H1 (cell line): ENCODE results near the gene ACTN3. TPM values are rescaled to one million over a fixed set of nuclear protein-coding genes. Genes with fewer than 3 reads are reported as not detected.

ENCODE experiments used
- CTCF ChIA-PET: fragments of 300-600 bp; sonication (Branson Sonifier 250); formaldehyde crosslinking; loops from one replicate; lab custom pipeline; 2021; ENCODE audit not compliant: partially characterized antibody; lab: Charles Lee
- POLR2A ChIA-PET: fragments of 300-600 bp; sonication (Branson Sonifier 250); formaldehyde crosslinking; loops from one replicate; lab custom pipeline; 2021; ENCODE audit warnings: inconsistent platforms; ENCODE audit not compliant: partially characterized antibody; lab: Charles Lee
- DNase-seq, 2 experiments: peaks; one replicate each; pipeline versions ENCODE4 v3.0.0 to v3.0.0-alpha.2; 2010 to 2022; ENCODE audit warnings: low spot score in 2 of 2, low read depth in 1 of 2, mixed read lengths in 1 of 2
- FAIRE-seq: peaks from 2 replicates; lab custom pipeline; 2011; peaks lifted over from hg19 to GRCh38; lab: Jason Lieb, UNC
- H2AFZ ChIP-seq: 2 replicates; pipeline ENCODE4 v1.8.1; 2012; ENCODE audit warnings: low read length, inconsistent platforms
- H2AK5ac ChIP-seq: 2 replicates; pipeline ENCODE4 v1.6.1; 2013; ENCODE audit warnings: low read depth, low read length
- H2BK120ac ChIP-seq: replicated peaks from 2 replicates; pipeline ENCODE3; 2013; ENCODE audit warnings: low read depth, low read length, inconsistent platforms
- H2BK12ac ChIP-seq: 2 replicates; pipeline ENCODE4 v1.6.1; 2013; ENCODE audit warnings: low read depth, low read length
- H2BK15ac ChIP-seq: 2 replicates; pipeline ENCODE4 v1.6.1; 2013; ENCODE audit warnings: low read length
- H2BK20ac ChIP-seq: 2 replicates; pipeline ENCODE4 v1.6.1; 2013; ENCODE audit warnings: low read length
- H2BK5ac ChIP-seq: 2 replicates; pipeline ENCODE4 v1.6.1; 2013; ENCODE audit warnings: low read depth, low read length
- H3K14ac ChIP-seq: 2 replicates; pipeline ENCODE4 v1.6.1; 2013; ENCODE audit warnings: inconsistent platforms; ENCODE audit not compliant: insufficient read length
- H3K18ac ChIP-seq: 2 replicates; pipeline ENCODE4 v1.6.1; 2013; ENCODE audit warnings: low read length; ENCODE audit errors: extremely low read depth
- H3K23ac ChIP-seq: 2 replicates; pipeline ENCODE4 v1.6.1; 2013; ENCODE audit warnings: inconsistent platforms; ENCODE audit not compliant: insufficient read length
- H3K23me2 ChIP-seq: 2 replicates; pipeline ENCODE4 v1.6.1; 2013; ENCODE audit warnings: low read depth, low read length
- H3K27ac ChIP-seq: 2 replicates; pipeline ENCODE4 v1.6.1; 2011; ENCODE audit warnings: low read depth, low read length, inconsistent platforms
- H3K27me3 ChIP-seq, 4 experiments: replicated peaks in 1 of 4; 1 replicate in 1 of 4; 2 replicates in 3 of 4; pipeline versions ENCODE4 v1.6.1 to v1.8.1; 2011 to 2013; ENCODE audit warnings: low read length in 3 of 4, mild to moderate bottlenecking in 3 of 4, inconsistent platforms in 2 of 4, mixed read lengths in 2 of 4, moderate library complexity in 1 of 4; ENCODE audit not compliant: control insufficient read depth in 3 of 4, insufficient read depth in 3 of 4; ENCODE audit errors: extremely low read depth in 1 of 4
- H3K36me3 ChIP-seq, 4 experiments: 2 replicates each; pipeline versions ENCODE4 v1.6.1 to v1.8.1; 2011 to 2013; ENCODE audit warnings: mild to moderate bottlenecking in 4 of 4, low read length in 3 of 4, moderate library complexity in 2 of 4, control low read depth in 1 of 4, inconsistent platforms in 1 of 4; ENCODE audit not compliant: insufficient read depth in 4 of 4, control insufficient read depth in 2 of 4
- H3K4ac ChIP-seq: replicated peaks from 2 replicates; pipeline ENCODE3; 2013; ENCODE audit warnings: low read length, low read depth, mixed read lengths, inconsistent platforms; ENCODE audit not compliant: insufficient read length
- H3K4me1 ChIP-seq, 4 experiments: replicated peaks in 1 of 4; 1 replicate in 1 of 4; 2 replicates in 3 of 4; pipeline versions ENCODE4 v1.6.1 to v1.8.1; 2011 to 2013; ENCODE audit warnings: low read length in 3 of 4, inconsistent platforms in 2 of 4, mixed read lengths in 1 of 4; ENCODE audit not compliant: insufficient read depth in 4 of 4, control insufficient read depth in 3 of 4
- H3K4me2 ChIP-seq, 2 experiments: 2 replicates each; pipeline versions ENCODE4 v1.6.1 to v1.8.1; 2011 to 2013; ENCODE audit warnings: low read depth in 2 of 2, low read length in 2 of 2, control low read depth in 1 of 2, inconsistent platforms in 1 of 2, mild to moderate bottlenecking in 1 of 2; ENCODE audit not compliant: insufficient read depth in 1 of 2
- H3K4me3 ChIP-seq, 4 experiments: fragments of 200-600, 300-600 bp in 1 of 4; sonication (generic), shearing (Covaris generic), sonication (Bioruptor Twin) in 1 of 4; 2 replicates each; pipeline versions ENCODE4 v1.5.1 to v1.8.1; 2011 to 2016; ENCODE audit warnings: low read length in 4 of 4, low read depth in 3 of 4, control low read depth in 2 of 4, inconsistent platforms in 2 of 4, mild to moderate bottlenecking in 2 of 4, mixed read lengths in 1 of 4, moderate library complexity in 1 of 4; ENCODE audit not compliant: insufficient read depth in 2 of 4; ENCODE audit errors: extremely low read depth in 1 of 4
- H3K56ac ChIP-seq: replicated peaks from 2 replicates; pipeline ENCODE3; 2013; ENCODE audit warnings: low read depth, mild to moderate bottlenecking, mixed read lengths, low read length, inconsistent platforms; ENCODE audit not compliant: insufficient read length
- H3K79me1 ChIP-seq: 2 replicates; pipeline ENCODE4 v1.6.1; 2013; ENCODE audit warnings: low read depth, low read length, control low read depth
- H3K79me2 ChIP-seq, 2 experiments: 2 replicates each; pipeline versions ENCODE4 v1.6.1 to v1.8.1; 2012 to 2013; ENCODE audit warnings: low read length in 2 of 2, mild to moderate bottlenecking in 2 of 2, inconsistent platforms in 1 of 2; ENCODE audit not compliant: insufficient read depth in 2 of 2, control insufficient read depth in 1 of 2
- H3K9ac ChIP-seq, 4 experiments: replicated peaks in 1 of 4; 1 replicate in 1 of 4; 2 replicates in 3 of 4; pipeline versions ENCODE4 v1.6.1 to v1.8.1; 2011 to 2013; ENCODE audit warnings: low read depth in 3 of 4, low read length in 3 of 4, control low read depth in 2 of 4, mild to moderate bottlenecking in 2 of 4, moderate library complexity in 2 of 4, inconsistent platforms in 1 of 4; ENCODE audit errors: extremely low read depth in 1 of 4
- H3K9me3 ChIP-seq, 2 experiments: 2 replicates each; pipeline versions ENCODE4 v1.6.1 to v1.8.1; 2012 to 2013; ENCODE audit warnings: mild to moderate bottlenecking in 2 of 2, moderate library complexity in 2 of 2, control low read depth in 1 of 2, inconsistent platforms in 1 of 2, low read depth in 1 of 2, low read length in 1 of 2, mixed read lengths in 1 of 2; ENCODE audit not compliant: insufficient read depth in 2 of 2
- H4K20me1 ChIP-seq, 2 experiments: replicated peaks in 1 of 2; 2 replicates each; pipeline versions ENCODE3 to v1.8.1; 2011 to 2013; ENCODE audit warnings: inconsistent platforms in 2 of 2, low read length in 2 of 2, mild to moderate bottlenecking in 1 of 2; ENCODE audit not compliant: insufficient read depth in 2 of 2, control insufficient read depth in 1 of 2
- H4K5ac ChIP-seq: 2 replicates; pipeline ENCODE4 v1.6.1; 2013; ENCODE audit warnings: low read length, low read depth, mixed read lengths, inconsistent platforms; ENCODE audit not compliant: insufficient read length
- H4K8ac ChIP-seq: 2 replicates; pipeline ENCODE4 v1.8.0; 2013; ENCODE audit warnings: mild to moderate bottlenecking, moderate library complexity, low read length, inconsistent platforms; ENCODE audit not compliant: insufficient read depth; ENCODE audit errors: extremely low read depth
- H4K91ac ChIP-seq: replicated peaks from 2 replicates; pipeline ENCODE3; 2013; ENCODE audit warnings: low read length, mixed read lengths, inconsistent platforms; ENCODE audit not compliant: insufficient read length
- CREB1 ChIP-seq: IDR thresholded peaks from 2 replicates; pipeline ENCODE4 v1.6.1; 2012; ENCODE audit warnings: inconsistent platforms
- RBBP5 ChIP-seq: IDR thresholded peaks from 2 replicates; pipeline ENCODE4 v1.7.1; 2012; ENCODE audit warnings: low read depth, mild to moderate bottlenecking, inconsistent platforms, low read length, moderate library complexity, borderline replicate concordance
- SIN3A ChIP-seq, 2 experiments: IDR thresholded peaks in 1 of 2; conservative IDR thresholded peaks in 1 of 2; 2 replicates each; pipeline ENCODE4 v1.6.1; 2011 to 2012; ENCODE audit warnings: low read length in 2 of 2, improper control_type of control experiment in 1 of 2, low read depth in 1 of 2, mild to moderate bottlenecking in 1 of 2
- WGBS, 2 experiments: shearing (Covaris generic) in 1 of 2; methylation state at CpG; one replicate each; pipeline versions ENCODE4 v1.1.6 to v1.1.7; 2013 to 2015; ENCODE audit warnings: low lambda C conversion rate in 2 of 2, mixed read lengths in 2 of 2, inconsistent platforms in 1 of 2, low coverage in 1 of 2, missing lambda C conversion rate in 1 of 2; ENCODE audit not compliant: insufficient replicate concordance in 2 of 2, insufficient coverage in 1 of 2, insufficient read length in 1 of 2; ENCODE audit errors: extremely low coverage in 1 of 2, missing lambda C conversion rate in 1 of 2; 5-methylcytosine and 5-hydroxymethylcytosine counted together
- polyA plus RNA-seq, 7 experiments: library from polyadenylated mRNA; depleted of rRNA in 3 of 7; stranded (reverse) in 5 of 7; unstranded in 2 of 7; fragments of >200 nt in 5 of 7; fragments of 200-250 nt in 2 of 7; gene quantifications; 1 replicate in 5 of 7; 2 replicates in 1 of 7; 4 replicates in 1 of 7; pipeline versions ENCODE4 v1.2.1 to v1.2.3, GENCODE V29; 2011 to 2013; ENCODE audit warnings: missing spikeins in 2 of 7, mixed read lengths in 2 of 7
- total RNA-seq: library from RNA; stranded (reverse); fragmentation: NEBNext Ultra II Directional; extraction: Animal tissue kit (Norgen Biotek cat#: 25700); gene quantifications from 2 replicates; pipeline ENCODE4 v1.2.1, GENCODE V29; 2021

Gene ACTN3
- total and polyA plus RNA-seq, 2 of the 8 experiments (the other 6 are each of a cell fraction or from before 2014, with no cell fraction given): 30.8 to 36.7 TPM

DNA sequence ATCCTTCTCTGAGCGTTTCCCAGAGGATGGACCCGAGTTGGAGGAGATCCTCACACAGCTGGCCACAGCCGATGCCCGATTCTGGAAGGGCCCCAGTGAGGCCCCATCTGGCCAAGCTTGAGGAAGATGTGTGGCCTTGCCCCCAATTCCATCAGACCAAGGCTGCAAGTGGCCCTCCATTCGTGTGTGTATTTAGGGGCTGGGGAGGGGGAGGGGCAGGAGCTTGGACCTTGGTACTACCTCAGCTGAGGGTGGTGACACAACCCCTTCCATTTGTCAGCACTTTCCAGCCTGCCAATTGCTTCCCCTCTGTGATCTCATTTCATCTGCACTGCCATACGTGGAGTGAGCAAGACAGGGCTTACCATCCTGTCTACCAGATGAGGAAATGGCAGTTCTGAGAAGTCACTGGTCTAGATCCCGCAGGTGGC is 37.6 kb upstream of the ACTN3 start:
- WGBS, 2 experiments: 85% methylated on average over 7 of the region's 7 CpGs; no CpG with 5 or more reads in 1 of the 2 experiments
- Histone ChIP-seq H2BK5ac (0 out of 2 replicates have a peak overlapping the region, but pooled peaks have one; percentile 24), H3K56ac (no peak overlapping the region), H3K23ac (no peak overlapping the region), H3K9ac (no peak overlapping the region), H2BK15ac (no peak overlapping the region), H3K79me2 (peaks cover 0 to 9% of the 10 kb centered on the region in 2 experiments; a peak in 1 of 4 replicates), H2BK12ac (no peak overlapping the region), H3K79me1 (no peaks in the 10 kb centered on the region; the same call in 1 of the 2 replicates), H4K91ac (no peak overlapping the region), H2AFZ (no peak overlapping the region), H3K4me1 (peaks cover 0 to 1% (median 0%) of the 10 kb centered on the region in 4 experiments; a peak in 1 of 7 replicates), H2BK120ac (no peak overlapping the region), H4K5ac (no peak overlapping the region), H3K4me3 (no peak overlapping the region), H2BK20ac (no peak overlapping the region), H3K18ac (no peak overlapping the region), H4K8ac (no peak overlapping the region), H3K4me2 (no peak overlapping the region), H3K14ac (no peak overlapping the region)
- DNase-seq: no peak
- ChIA-PET CTCF (interaction anchor here (0.6 to 3.3 kb wide), 9 partner anchors 8 to 169 kb away, joined by 3 to 23 read pairs (median 3); partner anchors contain the start of gene RBM4B), POLR2A (interaction anchor here (1.2 to 3.9 kb wide), 9 partner anchors 11 to 169 kb away, joined by 3 to 26 read pairs (median 4); partner anchors contain the start of genes CTSF, DPP3, RBM4B and ZDHHC24)
- TF ChIP-seq RBBP5: no peak
- no peak for TF ChIP-seq CREB1
- no peak for TF ChIP-seq SIN3A (conservative IDR thresholded peaks at IDR 0.05 in 1 of 2, IDR thresholded peaks at IDR 0.05 in 1 of 2; ENCODE audit: low read depth in 1 of 2, low read length in 2 of 2)
- TF ChIP-seq, all 59 proteins: peak for 0
- H3K23me2 ChIP-seq: no peaks in the 10 kb centered on the region; the same call in 1 of the 2 replicates
- no peaks in the 10 kb centered on the region for H4K20me1 ChIP-seq
- no peak overlapping the region for H2AK5ac ChIP-seq
- H3K4ac ChIP-seq: no peak overlapping the region
- H3K9me3 ChIP-seq: no peaks in the 10 kb centered on the region
- H3K36me3 ChIP-seq: peaks cover 0 to 9% (median 2%) of the 10 kb centered on the region in 4 experiments; a peak in 3 of 8 replicates
- H3K27ac ChIP-seq: no peak overlapping the region
- H3K27me3 ChIP-seq: no peaks in the 10 kb centered on the region
- FAIRE-seq: no peak
